Fibroblast of lung (primary cell): ENCODE measurements around the gene LEPROT. TPM values are rescaled to one million over a fixed set of nuclear protein-coding genes. Genes with fewer than 3 reads are reported as not detected.

ENCODE experiments used
- DNase-seq, 2 donors: peaks; one replicate each; pipeline versions ENCODE4 v3.0.0 to v3.0.0-alpha.2; 2010; ENCODE audit warnings: low read depth in 2 of 2
- H2AFZ ChIP-seq: 2 replicates; pipeline ENCODE4 v1.5.1; 2012; ENCODE audit warnings: low read length, control low read depth, inconsistent platforms
- H3K27ac ChIP-seq: 2 replicates; pipeline ENCODE4 v1.5.1; 2011; ENCODE audit warnings: low read length, control low read depth; ENCODE audit not compliant: insufficient read depth
- H3K27me3 ChIP-seq: 2 replicates; pipeline ENCODE4 v1.5.1; 2011; ENCODE audit warnings: mild to moderate bottlenecking, low read length; ENCODE audit not compliant: control insufficient read depth, insufficient read depth
- H3K36me3 ChIP-seq: 2 replicates; pipeline ENCODE4 v1.5.1; 2011; ENCODE audit warnings: low read length; ENCODE audit not compliant: control insufficient read depth, insufficient read depth
- H3K4me1 ChIP-seq: 2 replicates; pipeline ENCODE4 v1.5.1; 2011; ENCODE audit warnings: low read length; ENCODE audit not compliant: control insufficient read depth, insufficient read depth; ENCODE audit errors: extremely low read depth
- H3K4me2 ChIP-seq: 2 replicates; pipeline ENCODE4 v1.5.1; 2011; ENCODE audit warnings: low read length, control low read depth; ENCODE audit not compliant: insufficient read depth; ENCODE audit errors: extremely low read depth
- H3K4me3 ChIP-seq, 4 experiments: fragments of 200-600 bp in 1 of 4; sonication (generic) in 1 of 4; replicated peaks in 1 of 4; 2 replicates each; pipeline ENCODE4 v1.5.1; 2011 to 2016; ENCODE audit warnings: low read length in 4 of 4, low read depth in 3 of 4, mild to moderate bottlenecking in 3 of 4, control low read depth in 2 of 4, inconsistent platforms in 1 of 4, mixed read lengths in 1 of 4; ENCODE audit not compliant: insufficient read depth in 1 of 4; ENCODE audit errors: control extremely low read depth in 1 of 4
- H3K79me2 ChIP-seq: 2 replicates; pipeline ENCODE4 v1.5.1; 2012; ENCODE audit warnings: mild to moderate bottlenecking, low read length, inconsistent platforms; ENCODE audit not compliant: control insufficient read depth, insufficient read depth
- H3K9ac ChIP-seq: 2 replicates; pipeline ENCODE4 v1.5.1; 2011; ENCODE audit warnings: mild to moderate bottlenecking, low read length, control low read depth; ENCODE audit not compliant: insufficient read depth
- H3K9me3 ChIP-seq: 2 replicates; pipeline ENCODE4 v1.5.1; 2012; ENCODE audit warnings: low read depth, low read length; ENCODE audit not compliant: control insufficient read depth, insufficient read depth
- H4K20me1 ChIP-seq: 2 replicates; pipeline ENCODE4 v1.5.1; 2011; ENCODE audit warnings: low read length; ENCODE audit not compliant: control insufficient read depth, insufficient read depth; ENCODE audit errors: extremely low read depth
- EZH2 ChIP-seq: IDR thresholded peaks from 2 replicates; pipeline ENCODE4 v1.5.1; 2012; ENCODE audit warnings: low read length, control low read depth, mild to moderate bottlenecking; ENCODE audit errors: missing control alignments
- polyA plus RNA-seq, 2 donors: library from polyadenylated mRNA; depleted of rRNA in 1 of 2; stranded (reverse) in 1 of 2; unstranded in 1 of 2; fragments of >200 nt; gene quantifications; 2 replicates each; pipeline ENCODE4 v1.2.1, GENCODE V29; 2011 to 2012; ENCODE audit warnings: missing spikeins in 1 of 2
- total RNA-seq: library from RNA; depleted of rRNA; stranded (reverse); fragments of >200 nt; gene quantifications from 2 replicates; pipeline ENCODE4 v1.2.1, GENCODE V29; 2014
- TF ChIP-seq, protein P1 (sequence below), 2 donors: IDR thresholded peaks in 1 of 2; conservative IDR thresholded peaks in 1 of 2; 1 replicate in 1 of 2; 2 replicates in 1 of 2; pipeline ENCODE4 v1.5.1; 2011 to 2012; ENCODE audit warnings: low read length in 2 of 2, control low read depth in 1 of 2, inconsistent platforms in 1 of 2, low read depth in 1 of 2, mild to moderate bottlenecking in 1 of 2

LEPROT gene
- total and polyA plus RNA-seq, 2 donors (not counting 1 experiment from before 2014, with no cell fraction given), result 37.5 to 101 TPM

DNA sequence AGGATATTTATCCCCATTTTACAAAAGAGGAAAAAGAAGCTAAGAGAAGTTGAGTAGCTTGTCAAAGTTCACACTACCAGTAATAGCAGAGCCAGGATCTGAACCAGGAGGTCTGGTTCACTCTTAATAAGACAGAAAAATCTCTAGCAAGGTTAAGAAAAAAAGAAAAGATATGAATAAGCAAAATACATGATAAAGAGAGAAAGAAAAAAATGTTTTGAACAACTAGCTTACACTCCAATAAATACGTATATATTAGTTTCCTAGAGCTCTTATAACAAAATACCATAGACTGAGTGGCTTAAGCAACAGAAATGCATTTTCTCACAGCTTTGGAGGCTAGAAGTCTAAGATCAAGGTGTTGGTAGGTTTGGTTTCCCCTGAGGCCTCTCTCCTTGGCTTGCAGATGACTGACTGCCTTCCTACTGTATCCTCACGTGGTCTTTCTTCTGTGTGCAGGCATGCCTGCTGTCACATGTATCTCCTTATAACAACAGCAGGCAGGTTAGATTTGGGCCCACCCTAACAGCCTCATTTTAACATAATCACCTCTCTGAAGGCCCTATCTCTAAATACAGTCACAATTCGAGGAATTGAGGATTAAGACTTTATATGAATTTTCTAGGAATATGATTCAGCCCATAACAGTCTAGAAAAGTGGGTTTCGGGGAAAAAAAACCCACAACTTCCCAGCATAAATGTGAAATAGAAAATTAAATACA, 60.4 kb downstream of the LEPROT start:
- no peak for DNase-seq
- no peaks in the 10 kb centered on the region for H3K9me3 ChIP-seq

DNA sequence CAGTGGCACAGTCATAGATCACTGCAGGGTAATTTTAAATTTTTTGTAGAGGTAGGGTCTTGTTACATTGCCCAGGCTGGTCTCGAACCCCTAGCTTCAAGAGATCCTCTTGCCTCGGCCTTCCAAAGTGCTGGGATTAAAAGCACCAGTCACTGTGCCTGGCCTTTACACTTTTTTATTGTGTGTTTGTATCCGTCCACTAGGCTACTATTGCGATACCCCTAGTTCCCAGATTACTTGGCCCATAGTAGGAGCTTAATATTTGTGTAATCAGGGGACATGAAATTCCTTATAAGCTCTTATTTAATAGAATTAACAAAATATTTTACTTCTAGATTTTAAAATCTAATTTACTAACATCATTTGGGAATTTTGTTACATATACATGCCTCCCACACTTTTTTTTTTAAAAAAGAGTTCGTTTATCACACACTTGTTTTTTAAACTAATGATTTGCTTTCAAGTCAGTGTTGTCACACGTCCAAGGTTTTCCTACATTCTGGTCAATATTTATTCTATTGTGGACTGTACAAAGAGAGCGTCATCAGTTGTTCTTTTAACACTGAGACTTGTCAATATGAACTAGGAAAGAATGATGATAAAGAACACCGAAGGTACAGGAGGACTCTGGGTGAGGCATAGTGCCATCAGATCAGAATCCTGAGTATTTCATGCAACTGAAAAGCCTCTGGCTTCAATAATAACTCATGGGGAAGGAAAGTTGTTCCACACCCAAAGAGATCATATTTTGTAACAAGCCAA, 63.7 kb downstream of the LEPROT start:
- TF ChIP-seq, protein P1, sequence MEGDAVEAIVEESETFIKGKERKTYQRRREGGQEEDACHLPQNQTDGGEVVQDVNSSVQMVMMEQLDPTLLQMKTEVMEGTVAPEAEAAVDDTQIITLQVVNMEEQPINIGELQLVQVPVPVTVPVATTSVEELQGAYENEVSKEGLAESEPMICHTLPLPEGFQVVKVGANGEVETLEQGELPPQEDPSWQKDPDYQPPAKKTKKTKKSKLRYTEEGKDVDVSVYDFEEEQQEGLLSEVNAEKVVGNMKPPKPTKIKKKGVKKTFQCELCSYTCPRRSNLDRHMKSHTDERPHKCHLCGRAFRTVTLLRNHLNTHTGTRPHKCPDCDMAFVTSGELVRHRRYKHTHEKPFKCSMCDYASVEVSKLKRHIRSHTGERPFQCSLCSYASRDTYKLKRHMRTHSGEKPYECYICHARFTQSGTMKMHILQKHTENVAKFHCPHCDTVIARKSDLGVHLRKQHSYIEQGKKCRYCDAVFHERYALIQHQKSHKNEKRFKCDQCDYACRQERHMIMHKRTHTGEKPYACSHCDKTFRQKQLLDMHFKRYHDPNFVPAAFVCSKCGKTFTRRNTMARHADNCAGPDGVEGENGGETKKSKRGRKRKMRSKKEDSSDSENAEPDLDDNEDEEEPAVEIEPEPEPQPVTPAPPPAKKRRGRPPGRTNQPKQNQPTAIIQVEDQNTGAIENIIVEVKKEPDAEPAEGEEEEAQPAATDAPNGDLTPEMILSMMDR (conservative IDR thresholded peaks at IDR 0.05 in 1 of 2, IDR thresholded peaks at IDR 0.05 in 1 of 2; ENCODE audit: low read depth in 1 of 2, low read length in 2 of 2), result no peak
- no peak for TF ChIP-seq EZH2
- no peaks in the 10 kb centered on the region for H4K20me1 ChIP-seq
- H3K36me3 ChIP-seq, result no peaks in the 10 kb centered on the region
- no peak overlapping the region for H3K4me3 ChIP-seq
- no peak overlapping the region for H3K4me2 ChIP-seq
- no peak overlapping the region for H3K9ac ChIP-seq
- no peaks in the 10 kb centered on the region for H3K27me3 ChIP-seq
- no peaks in the 10 kb centered on the region for H3K79me2 ChIP-seq
- no peaks in the 10 kb centered on the region for H3K9me3 ChIP-seq
- H2AFZ ChIP-seq, result no peak overlapping the region
- no peak overlapping the region for H3K27ac ChIP-seq
- no peak for DNase-seq
- no peaks in the 10 kb centered on the region for H3K4me1 ChIP-seq

More for the DNA sequence above, 60.4 kb downstream of the LEPROT start:
- Histone ChIP-seq H3K4me2 (no peak overlapping the region), H3K36me3 (no peaks in the 10 kb centered on the region), H3K27ac (no peak overlapping the region), H3K27me3 (no peaks in the 10 kb centered on the region), H3K9ac (no peak overlapping the region), H3K79me2 (no peaks in the 10 kb centered on the region), H3K4me3 (no peak overlapping the region), H4K20me1 (no peaks in the 10 kb centered on the region), H3K4me1 (no peaks in the 10 kb centered on the region), H2AFZ (no peak overlapping the region)
- TF ChIP-seq, protein P1 (conservative IDR thresholded peaks at IDR 0.05 in 1 of 2, IDR thresholded peaks at IDR 0.05 in 1 of 2; ENCODE audit: low read depth in 1 of 2, low read length in 2 of 2), result no peak
- no peak for TF ChIP-seq EZH2

Other genes with a start within 250 kb of the LEPROT start
- gene DNAJC6, start 111.1 kb upstream of the LEPROT start, total RNA-seq, result under 0.01 and 0.33 TPM in 2 replicates
- 0.14 and 0.98 TPM in 2 replicates for gene DNAJC6, start 111.1 kb upstream of the LEPROT start, polyA plus RNA-seq
- gene LEPR, start within 50 bp of the LEPROT start, total RNA-seq, result 10.0 and 20.1 TPM in 2 replicates
- 4.1 and 8.0 TPM in 2 replicates for gene LEPR, start within 50 bp of the LEPROT start, polyA plus RNA-seq